ENCODE data around the gene MIS18BP1.
A peak's percentile ranks its signal among the peaks of the same experiment; 100 is the strongest.
"Not testable (repeated sequence)": the region's sequence is repeated elsewhere in the genome, so short reads cannot be mapped to it uniquely, and the experiment has no call there.

Gene MIS18BP1

GRCh38 chr14:45249856-45250575 is 3.0 kb downstream of the MIS18BP1 start:
- TF ChIP-seq TAF1 (IDR thresholded peaks at IDR 0.05; ENCODE audit: low read depth, low read length) (no peak), POU2F2 (IDR thresholded peaks at IDR 0.05; ENCODE audit: low read depth, low read length) (no peak)
- no peak for DNase-seq (ENCODE audit: insufficient read length, low spot score)
- FAIRE-seq, result peak; percentile 43

GRCh38 chr14:45247427-45247826 is 5.6 kb downstream of the MIS18BP1 start:
- no peak for TF ChIP-seq TAF1 (IDR thresholded peaks at IDR 0.05; ENCODE audit: low read depth, low read length)
- no peak for TF ChIP-seq PAX5 (IDR thresholded peaks at IDR 0.05; ENCODE audit: insufficient read depth, low read length, severe bottlenecking)
- no peak for TF ChIP-seq POLR2A (IDR thresholded peaks at IDR 0.05; ENCODE audit: low read depth, low read length)
- TF ChIP-seq POU2F2 (IDR thresholded peaks at IDR 0.05; ENCODE audit: low read depth, low read length), result no peak
- TF ChIP-seq POLR2AphosphoS5 (IDR thresholded peaks at IDR 0.05; ENCODE audit: low read depth, low read length), result no peak
- no peak for TF ChIP-seq SPI1 (IDR thresholded peaks at IDR 0.05; ENCODE audit: low read depth, low read length)
- FAIRE-seq (no peak), DNase-seq (ENCODE audit: insufficient read length, low spot score) (no peak)

- FAIRE-seq (no peak), DNase-seq (ENCODE audit: insufficient read length, low spot score) (no peak)
- TF ChIP-seq TAF1 (IDR thresholded peaks at IDR 0.05; ENCODE audit: low read depth, low read length) (no peak), POU2F2 (IDR thresholded peaks at IDR 0.05; ENCODE audit: low read depth, low read length) (no peak), PAX5 (IDR thresholded peaks at IDR 0.05; ENCODE audit: insufficient read depth, low read length, severe bottlenecking) (no peak), POLR2AphosphoS5 (IDR thresholded peaks at IDR 0.05; ENCODE audit: low read depth, low read length) (no peak), SPI1 (IDR thresholded peaks at IDR 0.05; ENCODE audit: low read depth, low read length) (no peak), POLR2A (IDR thresholded peaks at IDR 0.05; ENCODE audit: low read depth, low read length) (no peak)
Measured at GRCh38 chr14:45246691-45247090, 6.3 kb downstream of the MIS18BP1 start.

DNA sequence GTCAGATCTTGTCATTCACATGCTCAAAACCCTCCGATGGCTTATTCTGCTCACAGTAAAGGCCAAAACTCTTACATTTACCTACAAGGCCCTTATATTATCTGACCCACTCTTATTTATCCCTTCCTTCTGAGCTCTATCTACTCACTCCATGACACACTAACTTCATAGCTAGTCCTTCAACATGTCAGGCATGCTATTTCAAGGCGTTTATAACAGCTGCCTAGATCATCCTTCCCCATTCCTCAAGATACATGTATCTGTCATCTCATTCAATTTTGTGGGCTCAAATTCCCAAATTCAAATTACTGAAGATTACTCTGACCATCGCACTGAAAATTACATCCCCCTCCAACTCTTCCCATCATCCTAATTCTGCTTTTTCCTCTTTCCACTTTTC is 6.9 kb downstream of the MIS18BP1 start:
- TF ChIP-seq PAX5 (IDR thresholded peaks at IDR 0.05; ENCODE audit: insufficient read depth, low read length, severe bottlenecking), result no peak
- TF ChIP-seq SPI1 (IDR thresholded peaks at IDR 0.05; ENCODE audit: low read depth, low read length), result no peak
- no peak for TF ChIP-seq TAF1 (IDR thresholded peaks at IDR 0.05; ENCODE audit: low read depth, low read length)
- no peak for TF ChIP-seq POLR2A (IDR thresholded peaks at IDR 0.05; ENCODE audit: low read depth, low read length)
- TF ChIP-seq POLR2AphosphoS5 (IDR thresholded peaks at IDR 0.05; ENCODE audit: low read depth, low read length), result no peak
- TF ChIP-seq POU2F2 (IDR thresholded peaks at IDR 0.05; ENCODE audit: low read depth, low read length), result no peak
- FAIRE-seq (no peak), DNase-seq (ENCODE audit: insufficient read length, low spot score) (no peak)

GRCh38 chr14:45242706-45243105 is 10.3 kb downstream of the MIS18BP1 start:
- TF ChIP-seq SPI1 (IDR thresholded peaks at IDR 0.05; ENCODE audit: low read depth, low read length), result no peak
- TF ChIP-seq PAX5 (IDR thresholded peaks at IDR 0.05; ENCODE audit: insufficient read depth, low read length, severe bottlenecking), result no peak
- no peak for TF ChIP-seq TAF1 (IDR thresholded peaks at IDR 0.05; ENCODE audit: low read depth, low read length)
- TF ChIP-seq POU2F2 (IDR thresholded peaks at IDR 0.05; ENCODE audit: low read depth, low read length), result no peak
- no peak for TF ChIP-seq POLR2AphosphoS5 (IDR thresholded peaks at IDR 0.05; ENCODE audit: low read depth, low read length)
- no peak for TF ChIP-seq POLR2A (IDR thresholded peaks at IDR 0.05; ENCODE audit: low read depth, low read length)
- DNase-seq (ENCODE audit: insufficient read length, low spot score), result no peak
- no peak for FAIRE-seq

GRCh38 chr14:45238988-45239387 is 14.0 kb downstream of the MIS18BP1 start:
- FAIRE-seq, result no peak
- TF ChIP-seq POLR2A (IDR thresholded peaks at IDR 0.05; ENCODE audit: low read depth, low read length) (no peak), PAX5 (IDR thresholded peaks at IDR 0.05; ENCODE audit: insufficient read depth, low read length, severe bottlenecking) (no peak), TAF1 (IDR thresholded peaks at IDR 0.05; ENCODE audit: low read depth, low read length) (no peak), SPI1 (IDR thresholded peaks at IDR 0.05; ENCODE audit: low read depth, low read length) (no peak), POLR2AphosphoS5 (IDR thresholded peaks at IDR 0.05; ENCODE audit: low read depth, low read length) (no peak), POU2F2 (IDR thresholded peaks at IDR 0.05; ENCODE audit: low read depth, low read length) (no peak)
- no peak for DNase-seq (ENCODE audit: insufficient read length, low spot score)

- FAIRE-seq, result no peak
- no peak for TF ChIP-seq POU2F2 (IDR thresholded peaks at IDR 0.05; ENCODE audit: low read depth, low read length)
- no peak for TF ChIP-seq POLR2AphosphoS5 (IDR thresholded peaks at IDR 0.05; ENCODE audit: low read depth, low read length)
- TF ChIP-seq PAX5 (IDR thresholded peaks at IDR 0.05; ENCODE audit: insufficient read depth, low read length, severe bottlenecking), result no peak
- no peak for TF ChIP-seq POLR2A (IDR thresholded peaks at IDR 0.05; ENCODE audit: low read depth, low read length)
- no peak for TF ChIP-seq SPI1 (IDR thresholded peaks at IDR 0.05; ENCODE audit: low read depth, low read length)
- no peak for TF ChIP-seq TAF1 (IDR thresholded peaks at IDR 0.05; ENCODE audit: low read depth, low read length)
Measured at GRCh38 chr14:45227566-45227965, 25.4 kb downstream of the MIS18BP1 start.

GRCh38 chr14:45222485-45223262 is 30.3 kb downstream of the MIS18BP1 start:
- FAIRE-seq (no peak), DNase-seq (ENCODE audit: insufficient read length, low spot score) (no peak)
- TF ChIP-seq POU2F2 (IDR thresholded peaks at IDR 0.05; ENCODE audit: low read depth, low read length), result no peak
- TF ChIP-seq SPI1 (IDR thresholded peaks at IDR 0.05; ENCODE audit: low read depth, low read length), result peak; percentile 56

More at GRCh38 chr14:45227566-45227965, 25.4 kb downstream of the MIS18BP1 start:
- no peak for DNase-seq (ENCODE audit: insufficient read length, low spot score)

- DNase-seq (ENCODE audit: insufficient read length, low spot score); FAIRE-seq: not testable (repeated sequence)
Measured at GRCh38 chr14:45214341-45214740, 38.7 kb downstream of the MIS18BP1 start.

- FAIRE-seq; DNase-seq (ENCODE audit: insufficient read length, low spot score): not testable (repeated sequence)
Measured at GRCh38 chr14:45213716-45214115, 39.3 kb downstream of the MIS18BP1 start.

Data from GM12891 (cell line).